ENCODE measurements around the gene TEX10. TPM values are rescaled to one million over a fixed set of nuclear protein-coding genes. Genes with fewer than 3 reads are reported as not detected.

The TEX10 gene
- polyA plus RNA-seq, 1 of the 3 experiments (the other 2 are of a cell fraction): 12.7 TPM

DNA sequence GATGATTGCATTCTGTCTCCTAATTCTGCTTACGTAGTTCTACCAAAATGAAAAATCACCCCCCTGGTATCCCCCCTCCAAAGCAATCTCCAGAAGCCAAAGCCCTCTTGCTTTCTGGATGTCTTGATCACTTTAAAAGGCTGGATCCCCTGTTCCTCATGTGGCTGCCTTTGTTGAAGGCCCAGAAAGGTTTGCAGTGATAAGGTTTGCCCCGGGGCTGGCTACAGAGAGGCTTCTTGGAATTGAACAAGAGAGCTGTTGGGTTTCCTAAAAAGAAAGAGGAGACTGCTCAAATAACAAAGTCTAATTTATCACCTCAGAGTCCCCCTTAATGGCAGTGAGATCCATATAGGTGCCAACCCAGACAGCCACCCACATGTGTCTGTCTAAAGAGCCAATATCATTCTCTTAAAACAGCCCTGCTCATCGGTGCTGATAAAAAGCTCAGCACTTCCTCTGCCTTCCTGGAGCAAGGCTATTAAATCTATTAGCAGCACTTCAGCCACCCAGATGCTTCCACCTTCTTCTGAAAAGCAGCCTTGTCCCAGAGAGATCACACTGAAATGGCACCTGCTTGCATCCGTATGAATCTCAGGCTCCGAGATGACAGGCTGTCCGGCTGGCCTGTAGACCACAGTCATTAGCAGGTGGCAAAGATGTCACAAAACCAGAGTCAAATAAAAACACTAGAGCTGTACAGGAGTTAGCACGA is 70.9 kb downstream of the TEX10 start:
- ChIA-PET POLR2A (no interaction called here), CTCF (interaction anchor here (0.7 to 1.8 kb wide), 2 partner anchors 43 to 66 kb away, joined by 3 to 5 read pairs; no protein-coding TSS in a partner anchor)
- DNase-seq: peak; percentile 32
- H3K4me2 ChIP-seq: no peak overlapping the region
- no peak overlapping the region for H2AFZ ChIP-seq (ENCODE audit: low read depth)
- H3K9me3 ChIP-seq: no peaks in the 10 kb centered on the region
- no peaks in the 10 kb centered on the region for H3K79me2 ChIP-seq (ENCODE audit: insufficient read depth)
- H3K9me2 ChIP-seq: no peaks in the 10 kb centered on the region
- WGBS (ENCODE audit: low lambda C conversion rate): 83% methylated on average over 7 of the region's 7 CpGs
- no peaks in the 10 kb centered on the region for H3K27me3 ChIP-seq (ENCODE audit: insufficient read depth)
- no peak overlapping the region for H3K9ac ChIP-seq
- peaks cover 10% of the 10 kb centered on the region for H3F3A ChIP-seq (replicated peaks; ENCODE audit: insufficient read depth)
- no peaks in the 10 kb centered on the region for H4K20me1 ChIP-seq (ENCODE audit: insufficient read depth)
- H3K27ac ChIP-seq (ENCODE audit: low read depth in 2 of 2, low read length in 1 of 2): peak overlapping the region in 1 of 2 experiments; percentile 78; a peak in 2 of 4 replicates
- peaks cover 0 to 13% of the 10 kb centered on the region in 2 experiments; a peak in 1 of 4 replicates for H3K4me1 ChIP-seq (ENCODE audit: control insufficient read depth in 1 of 2, insufficient read depth in 2 of 2, low read depth in 1 of 2, low read length in 1 of 2)
- no peak overlapping the region for H3K4me3 ChIP-seq (ENCODE audit: low read depth in 2 of 2, low read length in 1 of 2)
- TF ChIP-seq MXI1 (IDR thresholded peaks at IDR 0.05; ENCODE audit: low read depth, low read length) (0 out of 2 replicates have a peak, but pooled peaks have one; percentile 1), RXRA (IDR thresholded peaks at IDR 0.05; ENCODE audit: borderline replicate concordance, low read depth) (no peak), FOXJ3 (CRISPR knock-in tag; IDR thresholded peaks at IDR 0.05) (no peak), GATA2 (CRISPR knock-in tag; IDR thresholded peaks at IDR 0.05) (no peak), SIN3A (IDR thresholded peaks at IDR 0.05; ENCODE audit: borderline replicate concordance, low read depth, low read length) (no peak), YY1 (IDR thresholded peaks at IDR 0.05; ENCODE audit: low read depth) (no peak), EP300 (IDR thresholded peaks at IDR 0.05; ENCODE audit: borderline replicate concordance in 1 of 2, low read depth in 1 of 2, low read length in 1 of 2) (peak in 1 of 2 experiments; percentile 4; a peak in 1 of 4 replicates)
- TF ChIP-seq, protein P1, sequence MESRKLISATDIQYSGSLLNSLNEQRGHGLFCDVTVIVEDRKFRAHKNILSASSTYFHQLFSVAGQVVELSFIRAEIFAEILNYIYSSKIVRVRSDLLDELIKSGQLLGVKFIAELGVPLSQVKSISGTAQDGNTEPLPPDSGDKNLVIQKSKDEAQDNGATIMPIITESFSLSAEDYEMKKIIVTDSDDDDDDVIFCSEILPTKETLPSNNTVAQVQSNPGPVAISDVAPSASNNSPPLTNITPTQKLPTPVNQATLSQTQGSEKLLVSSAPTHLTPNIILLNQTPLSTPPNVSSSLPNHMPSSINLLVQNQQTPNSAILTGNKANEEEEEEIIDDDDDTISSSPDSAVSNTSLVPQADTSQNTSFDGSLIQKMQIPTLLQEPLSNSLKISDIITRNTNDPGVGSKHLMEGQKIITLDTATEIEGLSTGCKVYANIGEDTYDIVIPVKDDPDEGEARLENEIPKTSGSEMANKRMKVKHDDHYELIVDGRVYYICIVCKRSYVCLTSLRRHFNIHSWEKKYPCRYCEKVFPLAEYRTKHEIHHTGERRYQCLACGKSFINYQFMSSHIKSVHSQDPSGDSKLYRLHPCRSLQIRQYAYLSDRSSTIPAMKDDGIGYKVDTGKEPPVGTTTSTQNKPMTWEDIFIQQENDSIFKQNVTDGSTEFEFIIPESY (IDR thresholded peaks at IDR 0.05; ENCODE audit: borderline replicate concordance, low read depth): no peak
- peaks cover 47 to 53% of the 10 kb centered on the region in 2 experiments for H3K36me3 ChIP-seq (replicated peaks in 1 of 2; ENCODE audit: control insufficient read depth in 1 of 2, insufficient read depth in 2 of 2, low read length in 1 of 2)

DNA sequence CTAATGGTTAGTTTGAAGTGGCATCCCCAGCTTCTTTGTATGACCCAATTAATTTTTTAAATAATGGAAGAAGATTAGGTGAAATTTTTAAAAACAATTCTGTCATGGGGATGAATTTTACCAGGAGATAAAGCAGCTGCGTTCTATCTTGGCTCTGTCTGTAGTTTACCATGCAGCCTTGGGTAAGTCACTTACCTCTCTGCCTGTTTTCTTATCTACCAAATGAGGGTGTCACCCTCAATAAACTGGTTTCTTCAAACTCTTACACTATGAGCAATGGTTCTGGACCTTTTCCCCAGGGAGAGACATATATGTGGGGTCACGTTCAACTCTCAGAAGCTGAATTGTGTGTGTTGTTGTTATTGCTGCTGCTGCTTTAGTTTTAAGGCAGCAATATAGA is 71.7 kb downstream of the TEX10 start:
- Histone ChIP-seq H3K4me3 (ENCODE audit: low read depth in 2 of 2, low read length in 1 of 2) (no peak overlapping the region), H2AFZ (ENCODE audit: low read depth) (no peak overlapping the region), H3K27ac (ENCODE audit: low read depth in 2 of 2, low read length in 1 of 2) (peak overlapping the region in 1 of 2 experiments; percentile 78; a peak in 2 of 4 replicates), H3K36me3 (replicated peaks in 1 of 2; ENCODE audit: control insufficient read depth in 1 of 2, insufficient read depth in 2 of 2, low read length in 1 of 2) (peaks cover 43 to 47% of the 10 kb centered on the region in 2 experiments), H3K9me3 (no peaks in the 10 kb centered on the region), H3K9me2 (no peaks in the 10 kb centered on the region), H3K79me2 (ENCODE audit: insufficient read depth) (no peaks in the 10 kb centered on the region), H3K4me1 (ENCODE audit: control insufficient read depth in 1 of 2, insufficient read depth in 2 of 2, low read depth in 1 of 2, low read length in 1 of 2) (peaks cover 0 to 13% of the 10 kb centered on the region in 2 experiments; a peak in 1 of 4 replicates), H4K20me1 (ENCODE audit: insufficient read depth) (no peaks in the 10 kb centered on the region), H3F3A (replicated peaks; ENCODE audit: insufficient read depth) (peaks cover 10% of the 10 kb centered on the region), H3K9ac (no peak overlapping the region), H3K27me3 (ENCODE audit: insufficient read depth) (no peaks in the 10 kb centered on the region), H3K4me2 (no peak overlapping the region)
- no peak for DNase-seq
- WGBS (ENCODE audit: low lambda C conversion rate): 93% methylated on average over 2 of the region's 2 CpGs
- ChIA-PET POLR2A (no interaction called here), CTCF (interaction anchor here (1.3 to 1.8 kb wide), 2 partner anchors 65 to 196 kb away, joined by 3 to 5 read pairs; no protein-coding TSS in a partner anchor)
- TF ChIP-seq PBX3 (IDR thresholded peaks at IDR 0.05) (no peak), FOSL2 (IDR thresholded peaks at IDR 0.05; ENCODE audit: borderline replicate concordance, low read depth) (no peak), JUND (IDR thresholded peaks at IDR 0.05) (no peak), GABPA (IDR thresholded peaks at IDR 0.05; ENCODE audit: low read depth) (no peak), CHD2 (IDR thresholded peaks at IDR 0.05; ENCODE audit: low read length, partially characterized antibody) (no peak), FOXM1 (IDR thresholded peaks at IDR 0.05; ENCODE audit: low read depth) (no peak), GATA2 (CRISPR knock-in tag; IDR thresholded peaks at IDR 0.05) (no peak), EZH2phosphoT487 (IDR thresholded peaks at IDR 0.05; ENCODE audit: borderline replicate concordance, low read depth) (no peak), RFX5 (IDR thresholded peaks at IDR 0.05; ENCODE audit: low read length) (no peak), RXRA (IDR thresholded peaks at IDR 0.05; ENCODE audit: borderline replicate concordance, low read depth) (no peak)
- TF ChIP-seq, protein P2, sequence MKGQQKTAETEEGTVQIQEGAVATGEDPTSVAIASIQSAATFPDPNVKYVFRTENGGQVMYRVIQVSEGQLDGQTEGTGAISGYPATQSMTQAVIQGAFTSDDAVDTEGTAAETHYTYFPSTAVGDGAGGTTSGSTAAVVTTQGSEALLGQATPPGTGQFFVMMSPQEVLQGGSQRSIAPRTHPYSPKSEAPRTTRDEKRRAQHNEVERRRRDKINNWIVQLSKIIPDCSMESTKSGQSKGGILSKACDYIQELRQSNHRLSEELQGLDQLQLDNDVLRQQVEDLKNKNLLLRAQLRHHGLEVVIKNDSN (IDR thresholded peaks at IDR 0.05; ENCODE audit: borderline replicate concordance, low read depth): no peak
- TF ChIP-seq, protein P3, sequence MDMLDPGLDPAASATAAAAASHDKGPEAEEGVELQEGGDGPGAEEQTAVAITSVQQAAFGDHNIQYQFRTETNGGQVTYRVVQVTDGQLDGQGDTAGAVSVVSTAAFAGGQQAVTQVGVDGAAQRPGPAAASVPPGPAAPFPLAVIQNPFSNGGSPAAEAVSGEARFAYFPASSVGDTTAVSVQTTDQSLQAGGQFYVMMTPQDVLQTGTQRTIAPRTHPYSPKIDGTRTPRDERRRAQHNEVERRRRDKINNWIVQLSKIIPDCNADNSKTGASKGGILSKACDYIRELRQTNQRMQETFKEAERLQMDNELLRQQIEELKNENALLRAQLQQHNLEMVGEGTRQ (IDR thresholded peaks at IDR 0.05; ENCODE audit: borderline replicate concordance, low read depth, low read length): no peak
- TF ChIP-seq, protein P4, sequence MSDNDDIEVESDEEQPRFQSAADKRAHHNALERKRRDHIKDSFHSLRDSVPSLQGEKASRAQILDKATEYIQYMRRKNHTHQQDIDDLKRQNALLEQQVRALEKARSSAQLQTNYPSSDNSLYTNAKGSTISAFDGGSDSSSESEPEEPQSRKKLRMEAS (IDR thresholded peaks at IDR 0.05; ENCODE audit: low read depth): no peak
- TF ChIP-seq, protein P5, sequence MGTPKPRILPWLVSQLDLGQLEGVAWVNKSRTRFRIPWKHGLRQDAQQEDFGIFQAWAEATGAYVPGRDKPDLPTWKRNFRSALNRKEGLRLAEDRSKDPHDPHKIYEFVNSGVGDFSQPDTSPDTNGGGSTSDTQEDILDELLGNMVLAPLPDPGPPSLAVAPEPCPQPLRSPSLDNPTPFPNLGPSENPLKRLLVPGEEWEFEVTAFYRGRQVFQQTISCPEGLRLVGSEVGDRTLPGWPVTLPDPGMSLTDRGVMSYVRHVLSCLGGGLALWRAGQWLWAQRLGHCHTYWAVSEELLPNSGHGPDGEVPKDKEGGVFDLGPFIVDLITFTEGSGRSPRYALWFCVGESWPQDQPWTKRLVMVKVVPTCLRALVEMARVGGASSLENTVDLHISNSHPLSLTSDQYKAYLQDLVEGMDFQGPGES (IDR thresholded peaks at IDR 0.05; ENCODE audit: low read depth, low read length): no peak
